Measurements from ENCODE around the gene GOSR1.

GRCh38 chr17:30576326-30576861 is 99.2 kb downstream of the GOSR1 start:
- TF ChIP-seq CTCF (IDR thresholded peaks at IDR 0.05) = no peak
- no peak for TF ChIP-seq POLR2A (IDR thresholded peaks at IDR 0.05)

Measured in right lobe of liver (tissue), 4 donors.